Measurements from ENCODE around the gene C6orf136. TPM values are rescaled to one million over a fixed set of nuclear protein-coding genes. Genes with fewer than 3 reads are reported as not detected.

The C6orf136 gene
- total and polyA plus RNA-seq, 7 donors, result 21.8 to 60.2 (median 36.4) TPM

- TF ChIP-seq CTCF (IDR thresholded peaks at IDR 0.05), result peak; percentile 85
- WGBS, 3 donors, result 0 to 1% (median 0%) methylated on average over 57 of the region's 57 CpGs
- Histone ChIP-seq H3K27me3 (ENCODE audit: insufficient read depth in 3 of 3, low read length in 2 of 3) (no peaks in the 10 kb centered on the region), H3K9me3 (no peaks in the 10 kb centered on the region), H3K36me3 (ENCODE audit: insufficient read depth in 1 of 2, low read depth in 1 of 2) (peaks cover 7 to 53% of the 10 kb centered on the region in 2 donors), H3K4me1 (peaks cover 13% of the 10 kb centered on the region), H3K4me3 (peak within 1 kb of the TSS; percentile 97), H3K27ac (peak within 1 kb of the TSS; percentile 78)
- intact Hi-C loops (cut with DNase I), result loop anchor here (5.0 kb wide), 3 partner anchors 35 to 190 kb away; partner anchors contain the start of gene ATAT1 (in 1 of the 2)
- DNase-seq, result peak; percentile 97
- ATAC-seq, result peak; percentile 88 to 94 (median 90)
These were observed 25.7 kb downstream of the C6orf136 start, which contains the start of gene DHX16 for GRCh38 chr6:30672445-30673253. Gene DHX16 (minus strand): TSS chr6:30673006. CDS start chr6:30672841, 165 bp downstream.

- intact Hi-C loops (cut with DNase I), result loop anchor here in 1 of 2 donors (5.0 kb wide), 2 partner anchors 104 to 206 kb away; partner anchors contain the start of genes ABCF1 and DDR1
- WGBS, 3 donors, result 74 to 84% (median 77%) methylated on average over 9 to 10 of the region's 10 CpGs
- Histone ChIP-seq H3K4me3 (no peak overlapping the region), H3K4me1 (peaks cover 5% of the 10 kb centered on the region), H3K27me3 (ENCODE audit: insufficient read depth in 3 of 3, low read length in 2 of 3) (no peaks in the 10 kb centered on the region), H3K36me3 (ENCODE audit: insufficient read depth in 1 of 2, low read depth in 1 of 2) (peaks cover 5 to 42% of the 10 kb centered on the region in 2 donors), H3K9me3 (no peaks in the 10 kb centered on the region), H3K27ac (no peak overlapping the region)
- DNase-seq (no peak), ATAC-seq (no peak)
- no peak for TF ChIP-seq CTCF (IDR thresholded peaks at IDR 0.05)
These were observed 29.8 kb downstream of the C6orf136 start for GRCh38 chr6:30676660-30677285.

GRCh38 chr6:30678964-30679726 lies 32.2 kb downstream of the C6orf136 start:
- WGBS, 3 donors, result 19 to 21% (median 19%) methylated on average over 29 to 31 of the region's 31 CpGs
- peak; percentile 88 to 93 for DNase-seq
- peak; percentile 83 to 94 (median 90) for ATAC-seq

More at GRCh38 chr6:30678964-30679726, 32.2 kb downstream of the C6orf136 start:
- H3K27me3 ChIP-seq (ENCODE audit: insufficient read depth in 3 of 3, low read length in 2 of 3), result no peaks in the 10 kb centered on the region
- peaks cover 5 to 42% of the 10 kb centered on the region in 2 donors for H3K36me3 ChIP-seq (ENCODE audit: insufficient read depth in 1 of 2, low read depth in 1 of 2)
- H3K9me3 ChIP-seq, result no peaks in the 10 kb centered on the region
- peaks cover 9% of the 10 kb centered on the region for H3K4me1 ChIP-seq
- intact Hi-C loops (cut with DNase I), result loop anchor here (1.0 to 5.0 kb wide), 3 partner anchors 43 to 203 kb away; partner anchors contain the start of genes ABCF1 (in 1 of the 2) and DDR1 (in 1 of the 2)
- no peak overlapping the region for H3K27ac ChIP-seq
- TF ChIP-seq CTCF (IDR thresholded peaks at IDR 0.05), result peak; percentile 95
- H3K4me3 ChIP-seq, result peak overlapping the region; percentile 85
